Ovary (tissue), 9 donors: ENCODE measurements around the gene ARID3C. TPM values are rescaled to one million over a fixed set of nuclear protein-coding genes. Genes with fewer than 3 reads are reported as not detected.

Experiments
- DNase-seq, 5 donors: peaks; one replicate each; pipeline ENCODE4 v3.0.0-alpha.2; 2019 to 2020
- H3K27ac ChIP-seq, 2 donors: fragments of 200-600 bp; one replicate each; pipeline versions ENCODE4 v1.5.1 to v1.8.0; 2019 to 2022
- H3K27me3 ChIP-seq: fragments of 200-600 bp; one replicate; pipeline ENCODE4 v1.8.0; 2022
- H3K36me3 ChIP-seq: fragments of 200-600 bp; sonication (generic); one replicate; pipeline ENCODE4 v1.5.1; 2019
- H3K4me1 ChIP-seq: one replicate; pipeline ENCODE4 v1.8.1; 2013; ENCODE audit warnings: mild to moderate bottlenecking, moderate library complexity; ENCODE audit not compliant: insufficient read depth
- H3K4me3 ChIP-seq: fragments of 200-600 bp; sonication (generic); one replicate; pipeline ENCODE4 v1.5.1; 2017
- H3K9me3 ChIP-seq, 2 donors: fragments of 200-600 bp in 1 of 2; sonication (generic) in 1 of 2; one replicate each; pipeline versions ENCODE4 v1.5.1 to v1.8.1; 2013 to 2019; ENCODE audit warnings: mild to moderate bottlenecking in 1 of 2, moderate library complexity in 1 of 2
- CTCF ChIP-seq, 3 donors: fragments of 450-650 bp in 2 of 3; fragments of 200-600 bp in 1 of 3; IDR thresholded peaks; one replicate each; pipeline versions ENCODE4 v1.5.1 to v1.8.0; 2016 to 2022; ENCODE audit warnings: antibody characterized with exemption in 3 of 3, mild to moderate bottlenecking in 1 of 3
- EP300 ChIP-seq: sonication (generic); formaldehyde crosslinking; IDR thresholded peaks from one replicate; pipeline ENCODE4 v1.6.1; 2017; ENCODE audit warnings: antibody characterized with exemption
- POLR2A ChIP-seq: fragments of 450-650 bp; IDR thresholded peaks from one replicate; pipeline ENCODE4 v1.6.1; 2017; ENCODE audit warnings: antibody characterized with exemption, mild to moderate bottlenecking, moderate library complexity
- WGBS, 3 donors: extraction: QIAGEN DNeasy Blood & Tissue Kit in 1 of 3; methylation state at CpG; one replicate each; pipeline versions ENCODE4 v1.1.5 to v1.1.7; 2013 to 2017; 5-methylcytosine and 5-hydroxymethylcytosine counted together
- intact Hi-C, 4 donors: fragments of 100-400 bp; cut with DNase I; formaldehyde crosslinking; loops; one replicate each; pipeline versions ENCODE4 v1.11.0 to v1.15.1; 2022 to 2023
- polyA plus RNA-seq, 2 donors: library from polyadenylated mRNA; stranded (reverse); fragments of 200-250 nt in 1 of 2; fragments of 350-450 nt in 1 of 2; fragmentation: Illumina TruSeq in 1 of 2; extraction: RNeasy Lipid Tissue Mini Kit (QIAGEN cat#74804) in 1 of 2; gene quantifications; one replicate each; pipeline ENCODE4 v1.2.3, GENCODE V29; 2013 to 2014
- total RNA-seq, 7 donors: library from RNA; depleted of rRNA in 2 of 7; stranded (reverse); fragments of >200 nt in 2 of 7; fragmentation: NEBNext Ultra II Directional in 3 of 7; extraction: Animal tissue kit (Norgen Biotek cat#: 25700) in 3 of 7; gene quantifications; one replicate each; pipeline versions ENCODE4 v1.1.0 to v1.2.4, GENCODE V29; 2016 to 2023
- donor health status: DM: no; HTN: no; CAD: no; lungs with moderate emphysema.
- donor health status: DM: no; HTN: no; CAD: no.
- donor health status: Bipolar disorder and iron deficiency.
- donor health status: DM: yes; HTN: yes; CAD: no.
- donor health status: DM: no; HTN: no; CAD: no.
- donor health status: DM: yes; HTN: yes; CAD: no.

The ARID3C gene
- total and polyA plus RNA-seq, 9 donors, result 0.07 to 0.40 TPM; not detected in 7

DNA sequence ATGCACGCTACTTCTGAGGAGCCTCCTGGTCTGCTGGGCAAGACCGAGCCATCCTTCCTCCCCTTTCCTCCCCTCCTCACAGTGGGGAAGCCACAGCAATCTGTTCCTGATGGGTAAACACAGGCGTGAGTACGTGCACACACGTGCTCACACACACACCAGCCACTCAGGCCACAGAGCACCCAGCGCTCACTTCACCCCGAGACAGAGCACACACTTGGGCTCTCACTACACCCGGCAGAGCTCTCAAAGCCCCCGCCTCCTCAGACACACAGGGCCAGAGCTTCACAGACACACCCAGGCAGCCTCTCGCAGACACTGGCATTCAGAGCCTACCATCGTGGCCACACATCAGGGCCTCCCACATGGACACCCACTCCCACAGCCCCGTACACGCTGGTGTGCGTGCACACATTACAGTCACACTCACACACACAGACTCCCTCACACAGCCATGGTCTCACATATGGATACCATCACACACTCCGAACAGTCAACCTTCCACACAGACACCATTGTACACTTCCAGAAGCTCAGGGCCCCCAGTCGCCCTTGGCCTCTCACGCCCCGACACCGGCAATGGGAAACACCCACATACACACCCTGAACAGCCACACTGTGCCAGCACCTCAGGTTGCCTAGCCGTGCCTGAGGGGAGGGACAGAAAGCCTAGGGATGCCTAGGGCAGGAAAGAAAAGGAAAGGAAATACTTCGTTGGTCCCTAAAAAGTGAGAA, 52.8 kb downstream of the ARID3C start:
- Histone ChIP-seq H3K9me3 (no peaks in the 10 kb centered on the region), H3K27me3 (no peaks in the 10 kb centered on the region), H3K4me3 (no peak overlapping the region), H3K4me1 (peaks cover 10% of the 10 kb centered on the region), H3K36me3 (no peaks in the 10 kb centered on the region), H3K27ac (no peak overlapping the region)
- TF ChIP-seq CTCF (IDR thresholded peaks at IDR 0.05) (no peak), POLR2A (no peak), EP300 (no peak)
- WGBS, 3 donors, result 68 to 82% (median 75%) methylated on average over 21 of the region's 21 CpGs
- DNase-seq, result no peak
- intact Hi-C loops, result no loop called here

GRCh38 chr9:34575241-34575640, 53.6 kb downstream of the ARID3C start:
- intact Hi-C loops, result no loop called here
- TF ChIP-seq POLR2A (no peak), EP300 (no peak), CTCF (IDR thresholded peaks at IDR 0.05) (no peak)
- Histone ChIP-seq H3K27me3 (no peaks in the 10 kb centered on the region), H3K4me3 (no peak overlapping the region), H3K4me1 (peaks cover 10% of the 10 kb centered on the region), H3K27ac (no peak overlapping the region), H3K9me3 (no peaks in the 10 kb centered on the region), H3K36me3 (no peaks in the 10 kb centered on the region)
- 65 to 70% (median 67%) methylated on average over 8 of the region's 8 CpGs for WGBS, 3 donors
- DNase-seq, result no peak

DNA sequence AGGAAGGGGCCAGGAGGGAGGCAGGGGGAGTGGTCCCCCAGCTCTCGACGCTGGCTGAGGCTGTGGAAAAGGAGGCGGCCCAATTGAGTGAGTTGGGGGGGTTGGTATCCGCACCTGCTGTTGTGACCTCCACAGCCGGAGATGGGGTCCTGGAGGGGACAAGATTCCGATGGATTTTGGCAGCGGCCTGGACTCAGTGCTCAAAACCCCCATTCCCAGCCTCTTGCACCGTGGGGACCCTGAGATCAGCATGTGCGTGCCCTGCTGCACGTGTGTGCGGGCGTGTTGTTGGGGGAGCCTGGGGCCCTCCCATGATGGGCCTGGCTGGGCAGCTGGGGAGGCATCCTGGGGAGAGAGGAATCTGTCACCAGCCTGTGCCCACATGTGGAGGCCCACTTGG, 54.3 kb downstream of the ARID3C start:
- Histone ChIP-seq H3K4me1 (peaks cover 10% of the 10 kb centered on the region), H3K27me3 (no peaks in the 10 kb centered on the region), H3K36me3 (no peaks in the 10 kb centered on the region), H3K9me3 (no peaks in the 10 kb centered on the region), H3K4me3 (no peak overlapping the region), H3K27ac (no peak overlapping the region)
- 90 to 97% (median 93%) methylated on average over 12 of the region's 12 CpGs for WGBS, 3 donors
- DNase-seq, result no peak
- TF ChIP-seq CTCF (IDR thresholded peaks at IDR 0.05) (no peak), POLR2A (no peak), EP300 (no peak)
- intact Hi-C loops, result no loop called here

DNA sequence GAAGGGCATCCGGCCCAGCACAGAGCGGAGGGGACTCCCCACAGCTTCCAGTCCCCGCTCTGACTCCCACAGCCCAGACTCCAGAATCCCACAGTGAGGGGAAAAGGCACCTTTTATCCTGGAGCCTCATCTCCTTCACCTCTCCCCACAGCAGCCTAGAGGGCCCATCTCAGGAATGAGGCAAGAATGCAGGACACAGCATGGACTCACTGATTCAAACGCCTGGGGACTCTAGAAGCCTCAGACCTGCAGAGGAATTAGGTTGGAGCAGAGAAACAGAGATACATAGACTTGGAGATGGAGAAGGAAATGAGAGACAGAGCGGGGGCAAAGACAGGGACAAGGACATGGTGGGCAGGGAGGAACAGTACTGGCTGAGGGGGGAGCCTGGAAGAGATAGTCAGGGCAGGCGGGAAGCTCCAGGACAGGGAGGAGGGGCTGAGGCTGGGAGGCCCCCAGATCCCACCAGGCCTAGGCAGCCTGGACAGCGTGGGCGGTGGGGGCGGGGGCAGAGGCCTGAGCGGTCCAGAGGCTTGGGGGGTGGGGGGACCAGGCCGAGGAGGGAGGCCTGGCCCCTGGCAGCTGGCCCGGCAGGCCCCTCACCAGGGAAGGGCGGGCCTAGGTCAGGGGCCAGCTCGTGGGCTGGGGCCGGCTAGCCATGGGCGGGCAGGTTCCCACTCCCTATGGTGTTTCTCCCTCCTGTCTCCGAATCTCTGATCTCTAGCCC, 55.1 kb downstream of the ARID3C start:
- 80 to 85% (median 82%) methylated on average over 15 to 17 of the region's 17 CpGs for WGBS, 3 donors
- H3K4me3 ChIP-seq, result no peak overlapping the region
- peaks cover 8% of the 10 kb centered on the region for H3K4me1 ChIP-seq
- H3K36me3 ChIP-seq, result no peaks in the 10 kb centered on the region
- no peak for DNase-seq
- no peak overlapping the region for H3K27ac ChIP-seq
- TF ChIP-seq CTCF (IDR thresholded peaks at IDR 0.05) (no peak), EP300 (no peak), POLR2A (no peak)
- H3K9me3 ChIP-seq, result no peaks in the 10 kb centered on the region
- intact Hi-C loops, result no loop called here
- no peaks in the 10 kb centered on the region for H3K27me3 ChIP-seq
